Adrenal gland (tissue), 5 donors: ENCODE data around the gene MAT2B.
A peak's percentile ranks its signal among the peaks of the same experiment; 100 is the strongest.

Experiments used
- POLR2A ChIP-seq, 2 donors: fragments of 450-650 bp; IDR thresholded peaks; one replicate each; pipeline ENCODE4 v1.6.1; 2017; ENCODE audit warnings: antibody characterized with exemption in 2 of 2, mild to moderate bottlenecking in 2 of 2, moderate library complexity in 1 of 2
- TF ChIP-seq, protein P1 (sequence below), 6 experiments: fragments of 450-650 bp in 4 of 6; fragments of 200-600 bp in 2 of 6; sonication (generic) in 1 of 6; IDR thresholded peaks; 1 replicate in 5 of 6; 2 replicates in 1 of 6; pipeline versions ENCODE4 v1.5.1 to v1.8.0; 2016 to 2021; ENCODE audit warnings: antibody characterized with exemption in 6 of 6, mild to moderate bottlenecking in 2 of 6, moderate library complexity in 1 of 6
- donor health status: DM: no; HTN: no; CAD: no.

DNA sequence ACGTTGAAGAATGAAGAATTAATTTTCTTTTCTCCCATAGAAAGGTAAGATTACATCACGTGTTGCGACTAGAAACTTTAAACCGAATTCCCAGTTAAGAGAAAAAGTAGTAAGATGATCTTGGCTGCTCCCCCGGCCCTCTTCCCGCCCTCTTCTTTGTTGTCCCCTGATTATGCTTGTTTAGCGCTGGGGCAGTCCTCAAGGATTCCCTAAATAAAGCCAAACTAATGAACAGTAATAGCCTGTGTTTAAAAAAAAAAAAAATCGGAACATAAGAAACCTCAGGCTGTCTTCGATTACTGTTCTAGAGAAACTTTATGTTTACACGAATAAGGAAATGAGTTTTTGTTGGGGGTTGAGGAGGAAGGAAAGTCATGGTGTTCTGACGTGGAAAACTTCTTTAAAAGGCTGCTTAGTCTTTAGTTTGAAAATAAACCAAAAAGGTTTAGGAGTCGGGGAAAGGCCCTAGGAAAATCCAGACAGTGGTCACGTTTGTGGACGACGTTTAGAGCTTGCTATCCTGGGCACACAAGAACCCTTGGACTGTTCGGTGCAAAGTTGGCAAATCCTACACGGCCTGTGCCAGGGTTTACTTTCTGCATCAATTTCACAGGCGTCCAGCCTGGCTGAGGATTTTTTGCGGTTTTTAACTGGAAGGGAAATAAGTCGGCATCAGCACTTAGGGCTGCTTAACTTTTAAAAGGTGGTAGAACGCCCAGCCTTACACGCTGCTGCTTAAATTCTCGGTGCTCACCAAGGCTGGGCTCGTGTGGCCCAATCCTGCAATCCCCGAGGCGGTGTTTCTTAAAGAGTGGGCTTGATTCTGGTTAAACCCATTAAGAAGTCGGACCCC, 1.1 kb upstream of the MAT2B start:
- peak in 1 of 2 donors; percentile 49 for TF ChIP-seq POLR2A (IDR thresholded peaks at IDR 0.05)
- TF ChIP-seq, protein P1, sequence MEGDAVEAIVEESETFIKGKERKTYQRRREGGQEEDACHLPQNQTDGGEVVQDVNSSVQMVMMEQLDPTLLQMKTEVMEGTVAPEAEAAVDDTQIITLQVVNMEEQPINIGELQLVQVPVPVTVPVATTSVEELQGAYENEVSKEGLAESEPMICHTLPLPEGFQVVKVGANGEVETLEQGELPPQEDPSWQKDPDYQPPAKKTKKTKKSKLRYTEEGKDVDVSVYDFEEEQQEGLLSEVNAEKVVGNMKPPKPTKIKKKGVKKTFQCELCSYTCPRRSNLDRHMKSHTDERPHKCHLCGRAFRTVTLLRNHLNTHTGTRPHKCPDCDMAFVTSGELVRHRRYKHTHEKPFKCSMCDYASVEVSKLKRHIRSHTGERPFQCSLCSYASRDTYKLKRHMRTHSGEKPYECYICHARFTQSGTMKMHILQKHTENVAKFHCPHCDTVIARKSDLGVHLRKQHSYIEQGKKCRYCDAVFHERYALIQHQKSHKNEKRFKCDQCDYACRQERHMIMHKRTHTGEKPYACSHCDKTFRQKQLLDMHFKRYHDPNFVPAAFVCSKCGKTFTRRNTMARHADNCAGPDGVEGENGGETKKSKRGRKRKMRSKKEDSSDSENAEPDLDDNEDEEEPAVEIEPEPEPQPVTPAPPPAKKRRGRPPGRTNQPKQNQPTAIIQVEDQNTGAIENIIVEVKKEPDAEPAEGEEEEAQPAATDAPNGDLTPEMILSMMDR (IDR thresholded peaks at IDR 0.05): no peak
